Ascending aorta (tissue), 2 donors: Measurements from ENCODE around the gene BCL10. TPM values are rescaled to one million over a fixed set of nuclear protein-coding genes. Genes with fewer than 3 reads are reported as not detected.

Source experiments
- DNase-seq, 2 donors: peaks; one replicate each; pipeline ENCODE4 v3.0.0-alpha.2; 2019; ENCODE audit warnings: low spot score in 2 of 2
- H3K27ac ChIP-seq, 2 donors: fragments of 200-600 bp; sonication (generic); one replicate each; pipeline ENCODE4 v1.5.1; 2016 to 2017; ENCODE audit warnings: mild to moderate bottlenecking in 1 of 2
- H3K27me3 ChIP-seq: fragments of 200-600 bp; sonication (generic); one replicate; pipeline ENCODE4 v1.5.1; 2017
- H3K36me3 ChIP-seq, 2 donors: fragments of 200-600 bp; sonication (generic); one replicate each; pipeline ENCODE4 v1.5.1; 2016
- H3K4me1 ChIP-seq, 2 donors: fragments of 200-600 bp; sonication (generic); one replicate each; pipeline ENCODE4 v1.5.1; 2016 to 2017; ENCODE audit warnings: mild to moderate bottlenecking in 1 of 2
- H3K4me3 ChIP-seq, 2 donors: fragments of 200-600 bp; sonication (generic); one replicate each; pipeline ENCODE4 v1.5.1; 2016 to 2017; ENCODE audit warnings: mild to moderate bottlenecking in 1 of 2
- H3K9me3 ChIP-seq, 2 donors: fragments of 200-600 bp; sonication (generic); one replicate each; pipeline ENCODE4 v1.5.1; 2016
- CTCF ChIP-seq, 3 experiments: fragments of 200-600 bp in 2 of 3; fragments of 450-650 bp in 1 of 3; sonication (generic) in 2 of 3; IDR thresholded peaks; one replicate each; pipeline ENCODE4 v1.5.1; 2016 to 2019; ENCODE audit warnings: antibody characterized with exemption in 3 of 3, mild to moderate bottlenecking in 1 of 3, moderate library complexity in 1 of 3
- intact Hi-C: fragments of 100-400 bp; cut with DNase I; formaldehyde crosslinking; loops from one replicate; pipeline ENCODE4 v1.15.1; 2023
- total RNA-seq: library from RNA; depleted of rRNA; stranded (reverse); fragments of >200 nt; gene quantifications from one replicate; pipeline ENCODE4 v1.1.0, GENCODE V29; 2016

The BCL10 gene
- total RNA-seq, 1 donor from 2014 or later, result 3.7 TPM

DNA sequence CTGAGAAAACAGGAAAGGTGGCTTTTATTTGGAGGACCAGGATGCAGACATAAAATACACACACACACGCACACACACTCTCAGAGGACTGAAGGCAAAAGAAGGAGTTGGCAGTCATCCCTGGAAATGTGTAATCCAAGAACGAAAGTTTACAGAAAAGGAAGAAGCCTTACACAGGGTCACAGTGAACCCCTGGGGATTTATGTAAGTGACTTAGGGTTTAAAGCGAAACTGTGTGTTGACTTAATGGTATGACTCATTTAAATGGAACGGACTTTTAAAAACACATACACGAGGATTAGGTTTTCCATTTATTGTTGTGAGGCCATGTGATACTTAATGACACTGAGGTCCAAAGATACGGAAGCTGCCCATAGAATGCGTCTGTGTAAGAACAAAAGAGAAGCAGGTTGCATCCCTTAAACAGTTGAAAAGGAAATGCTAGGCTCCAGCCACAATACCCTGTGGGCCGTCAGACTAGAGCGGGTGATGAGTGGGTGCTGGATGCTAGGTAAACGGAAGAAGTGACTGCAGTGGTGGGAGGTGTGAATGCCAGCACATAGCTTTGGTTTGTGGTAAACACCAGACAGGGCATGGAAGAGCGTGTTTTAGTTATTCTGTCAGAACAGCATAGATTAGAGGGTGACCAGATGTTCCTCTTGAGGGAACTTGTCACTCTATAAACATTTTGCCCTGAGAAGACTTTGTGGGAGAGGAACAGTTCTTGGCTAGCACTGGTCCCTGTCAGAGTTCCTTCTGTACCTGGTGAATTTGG lies 21.6 kb upstream of the BCL10 start:
- H3K36me3 ChIP-seq, result no peaks in the 10 kb centered on the region
- DNase-seq, result peak in 1 of 2 donors; percentile 85
- peaks cover 10 to 26% of the 10 kb centered on the region in 2 donors for H3K4me1 ChIP-seq
- H3K27ac ChIP-seq, result peak overlapping the region; percentile 81 to 83
- H3K27me3 ChIP-seq, result no peaks in the 10 kb centered on the region
- no peak for TF ChIP-seq CTCF (IDR thresholded peaks at IDR 0.05)
- intact Hi-C loops, result loop anchor here (1.0 to 5.0 kb wide), 3 partner anchors 18 to 589 kb away; partner anchors contain the start of gene ZNHIT6
- H3K4me3 ChIP-seq, result peak overlapping the region in 1 of 2 donors; percentile 8
- no peaks in the 10 kb centered on the region for H3K9me3 ChIP-seq

DNA sequence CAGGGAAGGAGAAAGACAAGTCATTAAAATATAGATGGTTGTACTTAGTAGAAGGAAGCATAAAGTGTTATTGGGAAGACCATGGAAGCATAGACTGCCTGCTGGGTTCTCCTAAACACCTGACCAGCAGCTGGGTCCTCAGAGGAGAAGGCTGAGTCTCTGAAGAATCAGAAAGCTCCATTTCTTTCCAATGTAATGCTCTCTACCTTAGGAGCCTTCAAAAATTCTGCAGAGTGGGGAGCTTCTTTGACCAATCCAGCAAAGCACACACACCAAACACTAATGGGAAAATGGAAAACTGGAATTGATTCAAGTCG lies 21.1 kb upstream of the BCL10 start:
- intact Hi-C loops, result loop anchor here (1.0 to 5.0 kb wide), 3 partner anchors 17 to 590 kb away; partner anchors contain the start of gene ZNHIT6
- H3K9me3 ChIP-seq, result no peaks in the 10 kb centered on the region
- no peak for DNase-seq
- no peak for TF ChIP-seq CTCF (IDR thresholded peaks at IDR 0.05)
- H3K27me3 ChIP-seq, result no peaks in the 10 kb centered on the region
- H3K36me3 ChIP-seq, result no peaks in the 10 kb centered on the region
- peaks cover 10 to 26% of the 10 kb centered on the region in 2 donors for H3K4me1 ChIP-seq
- H3K4me3 ChIP-seq, result peak overlapping the region in 1 of 2 donors; percentile 8
- peak overlapping the region; percentile 81 to 83 for H3K27ac ChIP-seq

DNA sequence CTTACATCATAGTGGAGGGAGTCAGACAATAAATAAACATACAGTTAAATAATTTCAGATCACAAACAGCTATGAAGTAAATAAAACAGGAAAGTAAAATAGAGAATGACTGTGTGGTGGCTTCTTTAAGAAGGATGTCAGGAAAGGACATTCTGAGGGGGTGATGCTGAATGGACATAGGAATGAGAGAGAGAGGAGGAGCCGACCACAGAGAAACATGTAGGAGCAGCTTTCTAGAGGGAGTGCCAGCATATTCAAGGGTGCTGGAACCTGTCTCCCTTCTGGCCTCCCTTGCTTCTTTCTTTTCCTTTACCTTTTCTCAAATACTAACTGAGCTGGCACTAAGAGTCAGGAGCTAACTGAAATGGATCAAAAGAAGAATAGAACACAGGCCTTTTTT lies 20.5 kb upstream of the BCL10 start:
- H3K9me3 ChIP-seq, result no peaks in the 10 kb centered on the region
- H3K27ac ChIP-seq, result peak overlapping the region; percentile 81 to 83
- no peaks in the 10 kb centered on the region for H3K36me3 ChIP-seq
- TF ChIP-seq CTCF (IDR thresholded peaks at IDR 0.05), result no peak
- intact Hi-C loops, result loop anchor here (1.0 to 5.0 kb wide), 3 partner anchors 17 to 590 kb away; partner anchors contain the start of gene ZNHIT6
- H3K4me1 ChIP-seq, result peaks cover 10 to 26% of the 10 kb centered on the region in 2 donors
- no peak overlapping the region for H3K4me3 ChIP-seq
- H3K27me3 ChIP-seq, result no peaks in the 10 kb centered on the region
- DNase-seq, result no peak

GRCh38 chr1:85295654-85296053 lies 19.2 kb upstream of the BCL10 start:
- Histone ChIP-seq H3K4me3 (no peak overlapping the region), H3K36me3 (no peaks in the 10 kb centered on the region), H3K27ac (peak overlapping the region in 1 of 2 donors; percentile 19), H3K27me3 (no peaks in the 10 kb centered on the region), H3K9me3 (no peaks in the 10 kb centered on the region), H3K4me1 (peaks cover 10 to 26% of the 10 kb centered on the region in 2 donors)
- no peak for DNase-seq
- intact Hi-C loops, result loop anchor here (5.0 kb wide), 2 partner anchors 412 to 592 kb away; partner anchors contain the start of gene ZNHIT6
- no peak for TF ChIP-seq CTCF (IDR thresholded peaks at IDR 0.05)

- H3K27me3 ChIP-seq, result no peaks in the 10 kb centered on the region
- TF ChIP-seq CTCF (IDR thresholded peaks at IDR 0.05), result no peak
- intact Hi-C loops, result loop anchor here (5.0 kb wide), 2 partner anchors 412 to 592 kb away; partner anchors contain the start of gene ZNHIT6
- no peak overlapping the region for H3K27ac ChIP-seq
- no peaks in the 10 kb centered on the region for H3K36me3 ChIP-seq
- peaks cover 10 to 26% of the 10 kb centered on the region in 2 donors for H3K4me1 ChIP-seq
- no peaks in the 10 kb centered on the region for H3K9me3 ChIP-seq
- no peak overlapping the region for H3K4me3 ChIP-seq
- no peak for DNase-seq
These were observed 18.6 kb upstream of the BCL10 start for GRCh38 chr1:85295006-85295431.
